HFFc6 (cell line): Measurements from ENCODE around the gene PPP2R5B. TPM values are rescaled to one million over a fixed set of nuclear protein-coding genes. Genes with fewer than 3 reads are reported as not detected.
"Not testable (repeated sequence)": the region's sequence is repeated elsewhere in the genome, so short reads cannot be mapped to it uniquely, and the experiment has no call there.

ENCODE experiments used
- DNase-seq: peaks from one replicate; pipeline ENCODE4 v3.0.0-alpha.2; 2018
- H3K27ac Mint-ChIP-seq: 2 replicates; pipeline ENCODE4 v1.8.0; 2020; ENCODE audit warnings: mild to moderate bottlenecking, mixed read lengths
- H3K27me3 Mint-ChIP-seq: 2 replicates; pipeline ENCODE4 v1.8.0; 2021; ENCODE audit warnings: mild to moderate bottlenecking, moderate library complexity, mixed read lengths; ENCODE audit not compliant: insufficient read depth
- H3K36me3 Mint-ChIP-seq: 2 replicates; pipeline ENCODE4 v1.8.0; 2021; ENCODE audit warnings: low read depth, mixed read lengths
- H3K4me1 Mint-ChIP-seq: 2 replicates; pipeline ENCODE4 v1.8.0; 2020; ENCODE audit warnings: low read depth, mixed read lengths
- H3K4me3 Mint-ChIP-seq: 2 replicates; pipeline ENCODE4 v1.8.0; 2020; ENCODE audit warnings: mild to moderate bottlenecking, moderate library complexity, mixed read lengths
- H3K9me3 Mint-ChIP-seq: 2 replicates; pipeline ENCODE4 v1.8.0; 2020; ENCODE audit warnings: mild to moderate bottlenecking, mixed read lengths
- microRNA-seq: library from miRNA; unstranded; fragments of <30 nt; microRNA quantifications from one replicate; pipeline ENCODE4, GENCODE V29; 2019
- total RNA-seq, 6 experiments: library from RNA; stranded (reverse); fragmentation: NEBNext Ultra II Directional; extraction: Animal tissue kit (Norgen Biotek cat#: 25700); gene quantifications; 2 replicates in 1 of 6; 3 replicates in 5 of 6; pipeline ENCODE4 v1.2.3, GENCODE V29; 2021
- TF ChIP-seq, protein P1 (sequence below): fragments of 200-600 bp; sonication (generic); IDR thresholded peaks from 2 replicates; pipeline ENCODE4 v1.5.0; 2021; ENCODE audit warnings: antibody characterized with exemption, mild to moderate bottlenecking

The PPP2R5B gene
- total RNA-seq, 6 experiments from 2014 or later: 16.2 to 28.1 (median 19.6) TPM

- peaks cover 9% of the 10 kb centered on the region for H3K27me3 Mint-ChIP-seq
- H3K9me3 Mint-ChIP-seq: no peaks in the 10 kb centered on the region
- TF ChIP-seq, protein P1, sequence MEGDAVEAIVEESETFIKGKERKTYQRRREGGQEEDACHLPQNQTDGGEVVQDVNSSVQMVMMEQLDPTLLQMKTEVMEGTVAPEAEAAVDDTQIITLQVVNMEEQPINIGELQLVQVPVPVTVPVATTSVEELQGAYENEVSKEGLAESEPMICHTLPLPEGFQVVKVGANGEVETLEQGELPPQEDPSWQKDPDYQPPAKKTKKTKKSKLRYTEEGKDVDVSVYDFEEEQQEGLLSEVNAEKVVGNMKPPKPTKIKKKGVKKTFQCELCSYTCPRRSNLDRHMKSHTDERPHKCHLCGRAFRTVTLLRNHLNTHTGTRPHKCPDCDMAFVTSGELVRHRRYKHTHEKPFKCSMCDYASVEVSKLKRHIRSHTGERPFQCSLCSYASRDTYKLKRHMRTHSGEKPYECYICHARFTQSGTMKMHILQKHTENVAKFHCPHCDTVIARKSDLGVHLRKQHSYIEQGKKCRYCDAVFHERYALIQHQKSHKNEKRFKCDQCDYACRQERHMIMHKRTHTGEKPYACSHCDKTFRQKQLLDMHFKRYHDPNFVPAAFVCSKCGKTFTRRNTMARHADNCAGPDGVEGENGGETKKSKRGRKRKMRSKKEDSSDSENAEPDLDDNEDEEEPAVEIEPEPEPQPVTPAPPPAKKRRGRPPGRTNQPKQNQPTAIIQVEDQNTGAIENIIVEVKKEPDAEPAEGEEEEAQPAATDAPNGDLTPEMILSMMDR: no peak
- no peaks in the 10 kb centered on the region for H3K36me3 Mint-ChIP-seq
- H3K27ac Mint-ChIP-seq: no peak within 1 kb of the TSS
- no peak for DNase-seq
- no peak within 1 kb of the TSS for H3K4me3 Mint-ChIP-seq
- H3K4me1 Mint-ChIP-seq: peaks cover 14% of the 10 kb centered on the region
Observed at GRCh38 chr11:64971421-64972233, 47.1 kb downstream of the PPP2R5B start, which contains the start of gene MAJIN. Gene MAJIN (minus strand): TSS chr11:64972108. CDS start chr11:64959405, 12,703 bp downstream.

DNA sequence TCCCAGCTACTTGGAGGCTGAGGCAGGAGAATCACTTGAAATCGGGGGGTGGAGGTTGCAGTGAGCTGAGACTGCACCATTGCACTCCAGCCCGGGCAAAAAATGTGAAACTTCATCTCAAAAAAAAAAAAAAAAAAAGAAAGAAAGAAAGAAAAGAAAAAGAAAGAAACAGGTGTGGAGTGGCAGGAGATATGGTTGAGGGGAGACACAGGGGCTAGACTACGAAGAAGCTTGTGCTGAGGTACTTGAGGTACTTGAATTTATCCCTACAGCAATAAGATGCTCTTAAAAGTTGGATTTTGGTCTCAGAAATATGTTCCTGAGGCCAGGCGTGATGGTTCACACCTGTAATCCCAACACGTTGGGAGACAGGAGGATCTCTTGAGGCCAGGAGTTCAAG is 49.6 kb downstream of the PPP2R5B start:
- DNase-seq: no peak

GRCh38 chr11:64976651-64977050 is 52.2 kb downstream of the PPP2R5B start:
- H3K27ac Mint-ChIP-seq: no peak overlapping the region
- no peaks in the 10 kb centered on the region for H3K9me3 Mint-ChIP-seq
- H3K4me1 Mint-ChIP-seq: no peaks in the 10 kb centered on the region
- H3K36me3 Mint-ChIP-seq: no peaks in the 10 kb centered on the region
- TF ChIP-seq, protein P1: no peak
- no peak overlapping the region for H3K4me3 Mint-ChIP-seq
- DNase-seq: no peak
- peaks cover 13% of the 10 kb centered on the region for H3K27me3 Mint-ChIP-seq

More for the DNA sequence above, 49.6 kb downstream of the PPP2R5B start:
- Mint-ChIP-seq H3K4me3 (no peak overlapping the region), H3K36me3 (no peaks in the 10 kb centered on the region), H3K9me3 (no peaks in the 10 kb centered on the region), H3K27me3 (peaks cover 9% of the 10 kb centered on the region), H3K4me1 (peaks cover 8% of the 10 kb centered on the region), H3K27ac (no peak overlapping the region)
- TF ChIP-seq, protein P1: no peak

- H3K4me1 Mint-ChIP-seq, H3K36me3 Mint-ChIP-seq, DNase-seq, H3K27ac Mint-ChIP-seq, H3K4me3 Mint-ChIP-seq, H3K9me3 Mint-ChIP-seq: not testable (repeated sequence)
- peaks cover 13% of the 10 kb centered on the region for H3K27me3 Mint-ChIP-seq
Observed at GRCh38 chr11:64983339-64983738, 58.9 kb downstream of the PPP2R5B start.

Small RNAs within 50 kb of the gene (microRNA-seq; reads per million reads assigned to microRNA genes)
- gene MIR6749 (not detected), gene MIR6750 (not detected)

Other genes with a start within 250 kb of the PPP2R5B start
- gene NRXN2, start 201.5 kb upstream of the PPP2R5B start, total RNA-seq: under 1 TPM in 5 of 6 experiments, not detected in 1; 0.14 to 0.51 (median 0.31) TPM
- gene RASGRP2, start 180.5 kb upstream of the PPP2R5B start, total RNA-seq: under 1 TPM in 4 of 6 experiments, not detected in 2; 0.43 to 0.68 (median 0.48) TPM
- under 1 TPM in 4 of 6 experiments, not detected in 2; 0.11 to 0.21 (median 0.13) TPM for gene PYGM, start 164.7 kb upstream of the PPP2R5B start, total RNA-seq
- gene SF1, start 146.1 kb upstream of the PPP2R5B start, total RNA-seq: 100 to 1,000 TPM; 195 to 244 (median 208) TPM
- gene MAP4K2, start 121.5 kb upstream of the PPP2R5B start, total RNA-seq: 10 to 100 TPM; 18.0 to 21.6 (median 20.9) TPM
- gene MEN1, start 114.1 kb upstream of the PPP2R5B start, total RNA-seq: 10 to 100 TPM; 23.9 to 35.5 (median 26.9) TPM
- under 1 TPM in 5 of 6 experiments, not detected in 1; 0.02 to 0.21 (median 0.05) TPM for gene CDC42BPG, start 80.0 kb upstream of the PPP2R5B start, total RNA-seq
- 100 to 1,000 TPM; 189 to 227 (median 197) TPM for gene EHD1, start 46.1 kb upstream of the PPP2R5B start, total RNA-seq
- 10 to 100 TPM; 19.0 to 21.7 (median 20.0) TPM for gene ATG2A, start 7.5 kb upstream of the PPP2R5B start, total RNA-seq
- gene GPHA2, start 11.2 kb downstream of the PPP2R5B start, total RNA-seq: not detected
- gene MAJIN, start 47.4 kb downstream of the PPP2R5B start, total RNA-seq: not detected
- under 1 TPM; 0.22 to 0.45 (median 0.36) TPM for gene BATF2, start 72.3 kb downstream of the PPP2R5B start, total RNA-seq
- gene ARL2, start 89.5 kb downstream of the PPP2R5B start, total RNA-seq: 10 to 100 TPM; 76.9 to 92.1 (median 87.2) TPM
- gene SNX15, start 102.8 kb downstream of the PPP2R5B start, total RNA-seq: 10 to 100 TPM; 18.7 to 26.6 (median 25.0) TPM
- 10 to 100 TPM; 15.3 to 21.5 (median 18.0) TPM for gene SAC3D1, start 116.5 kb downstream of the PPP2R5B start, total RNA-seq
- gene NAALADL1, start 133.9 kb downstream of the PPP2R5B start, total RNA-seq: not detected
- gene CDCA5, start 159.4 kb downstream of the PPP2R5B start, total RNA-seq: 10 to 100 TPM; 14.3 to 28.3 (median 26.6) TPM
- 10 to 100 TPM; 41.0 to 56.6 (median 53.6) TPM for gene ZFPL1, start 159.5 kb downstream of the PPP2R5B start, total RNA-seq
- 10 to 100 TPM; 61.2 to 90.1 (median 79.4) TPM for gene VPS51, start 171.5 kb downstream of the PPP2R5B start, total RNA-seq
- gene TM7SF2, start 187.2 kb downstream of the PPP2R5B start, total RNA-seq: 1 to 10 TPM; 3.8 to 6.4 (median 4.9) TPM
- 10 to 100 TPM in 4 of 6 experiments, 1 to 10 TPM in 2; 9.3 to 13.6 (median 11.1) TPM for gene ZNHIT2, start 193.0 kb downstream of the PPP2R5B start, total RNA-seq
- gene FAU, start 197.4 kb downstream of the PPP2R5B start, total RNA-seq: 100 to 1,000 TPM; 631 to 750 (median 715) TPM
- gene MRPL49, start 197.6 kb downstream of the PPP2R5B start, total RNA-seq: 10 to 100 TPM; 53.2 to 59.7 (median 56.9) TPM
- gene SYVN1, start 209.8 kb downstream of the PPP2R5B start, total RNA-seq: 10 to 100 TPM; 39.9 to 46.9 (median 42.9) TPM
- not detected for gene SPDYC, start 245.5 kb downstream of the PPP2R5B start, total RNA-seq